MM.1S (cell line): ENCODE measurements around the gene NEDD8.

ENCODE experiments used
- DNase-seq: peaks from one replicate; pipeline ENCODE4 v3.0.0-alpha.2; 2015
- H2AFZ ChIP-seq: fragments of 300-600 bp; sonication (generic); 2 replicates; pipeline ENCODE4 v1.6.0; 2016; ENCODE audit warnings: antibody characterized with exemption, low read length
- H3F3A ChIP-seq: fragments of 300-600 bp; sonication (generic); 2 replicates; pipeline ENCODE4 v1.6.1; 2016; ENCODE audit warnings: mild to moderate bottlenecking, antibody characterized with exemption, low read length, moderate library complexity, mixed read lengths; ENCODE audit not compliant: insufficient read depth
- H3K27ac ChIP-seq: fragments of 300-600 bp; sonication (generic); 2 replicates; pipeline ENCODE4 v1.5.1; 2016; ENCODE audit warnings: mild to moderate bottlenecking, low read length
- H3K27me3 ChIP-seq: fragments of 300-600 bp; sonication (generic); replicated peaks from 2 replicates; pipeline ENCODE4 v1.6.0; 2016; ENCODE audit warnings: low read length; ENCODE audit not compliant: insufficient read depth
- H3K36me3 ChIP-seq: fragments of 300-600 bp; sonication (generic); replicated peaks from 2 replicates; pipeline ENCODE4 v1.6.1; 2016; ENCODE audit warnings: mild to moderate bottlenecking, low read length, mixed read lengths; ENCODE audit not compliant: insufficient read depth
- H3K4me1 ChIP-seq: fragments of 300-600 bp; sonication (generic); 2 replicates; pipeline ENCODE4 v1.6.1; 2016; ENCODE audit warnings: low read length, mixed read lengths
- H3K4me2 ChIP-seq: fragments of 300-600 bp; sonication (generic); 2 replicates; pipeline ENCODE4 v1.6.0; 2016; ENCODE audit warnings: low read depth, low read length
- H3K4me3 ChIP-seq: fragments of 300-600 bp; sonication (generic); 2 replicates; pipeline ENCODE4 v1.5.1; 2016; ENCODE audit warnings: low read length, mixed read lengths
- H3K79me2 ChIP-seq: fragments of 300-600 bp; sonication (generic); 2 replicates; pipeline ENCODE4 v1.6.1; 2016; ENCODE audit warnings: mixed run types, low read length, mixed read lengths
- H3K9ac ChIP-seq: fragments of 300-600 bp; sonication (generic); 2 replicates; pipeline ENCODE4 v1.6.1; 2016; ENCODE audit warnings: low read length, mixed read lengths
- H3K9me2 ChIP-seq: fragments of 300-600 bp; sonication (generic); replicated peaks from 2 replicates; pipeline ENCODE4 v1.6.1; 2016; ENCODE audit warnings: mild to moderate bottlenecking, low read length, mixed read lengths; ENCODE audit not compliant: insufficient read depth
- H3K9me3 ChIP-seq: fragments of 300-600 bp; sonication (generic); replicated peaks from 2 replicates; pipeline ENCODE4 v1.6.1; 2016; ENCODE audit warnings: mild to moderate bottlenecking, low read length, mixed read lengths; ENCODE audit not compliant: insufficient read depth
- H4K20me1 ChIP-seq: fragments of 300-600 bp; sonication (generic); 2 replicates; pipeline ENCODE4 v1.6.1; 2016; ENCODE audit warnings: mild to moderate bottlenecking, low read length, moderate library complexity, mixed read lengths; ENCODE audit not compliant: insufficient read depth
- EZH2 ChIP-seq: fragments of 300-600 bp; sonication (generic); optimal IDR thresholded peaks from 2 replicates; pipeline ENCODE3; 2017; ENCODE audit warnings: low read depth, mild to moderate bottlenecking, antibody characterized with exemption, low read length, mixed read lengths
- EZH2phosphoT487 ChIP-seq: fragments of 300-600 bp; sonication (generic); IDR thresholded peaks from 2 replicates; pipeline ENCODE4 v1.6.1; 2018; ENCODE audit warnings: antibody characterized with exemption, low read length
- TF ChIP-seq, protein P1 (sequence below): fragments of 300-600 bp; sonication (generic); IDR thresholded peaks from 2 replicates; pipeline ENCODE4 v1.5.1; 2016; ENCODE audit warnings: antibody characterized with exemption, low read length, mixed read lengths

Gene NEDD8

DNA sequence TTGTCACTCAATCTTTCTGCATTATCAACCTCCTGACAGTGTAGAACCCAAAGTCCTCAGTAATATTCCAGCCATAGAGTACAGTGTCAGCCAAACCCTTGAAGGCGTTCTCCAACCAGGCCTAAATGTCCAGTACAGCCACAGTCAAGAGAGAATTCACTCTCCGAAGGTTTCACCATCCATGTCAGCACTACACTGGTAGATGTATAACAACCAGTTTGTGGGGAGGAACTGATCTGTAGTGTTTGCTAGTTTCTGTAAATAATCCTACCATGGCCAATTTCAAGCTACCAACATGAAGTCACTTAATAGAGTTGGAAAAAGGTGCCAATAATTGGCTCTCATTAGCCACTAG, 15.8 kb downstream of the NEDD8 start:
- Histone ChIP-seq H3K36me3 (no peaks in the 10 kb centered on the region), H3F3A (peaks cover 25% of the 10 kb centered on the region), H3K79me2 (peaks cover 4% of the 10 kb centered on the region), H3K9me2 (no peaks in the 10 kb centered on the region), H3K4me1 (peaks cover 17% of the 10 kb centered on the region), H4K20me1 (no peaks in the 10 kb centered on the region), H3K27ac (no peak overlapping the region), H3K4me2 (peak overlapping the region; percentile 13; the same call in 1 of the 2 replicates), H3K9ac (no peak overlapping the region), H3K9me3 (no peaks in the 10 kb centered on the region), H3K27me3 (no peaks in the 10 kb centered on the region), H2AFZ (no peak overlapping the region), H3K4me3 (no peak overlapping the region)
- DNase-seq: no peak
- TF ChIP-seq EZH2phosphoT487: no peak
- TF ChIP-seq, protein P1, sequence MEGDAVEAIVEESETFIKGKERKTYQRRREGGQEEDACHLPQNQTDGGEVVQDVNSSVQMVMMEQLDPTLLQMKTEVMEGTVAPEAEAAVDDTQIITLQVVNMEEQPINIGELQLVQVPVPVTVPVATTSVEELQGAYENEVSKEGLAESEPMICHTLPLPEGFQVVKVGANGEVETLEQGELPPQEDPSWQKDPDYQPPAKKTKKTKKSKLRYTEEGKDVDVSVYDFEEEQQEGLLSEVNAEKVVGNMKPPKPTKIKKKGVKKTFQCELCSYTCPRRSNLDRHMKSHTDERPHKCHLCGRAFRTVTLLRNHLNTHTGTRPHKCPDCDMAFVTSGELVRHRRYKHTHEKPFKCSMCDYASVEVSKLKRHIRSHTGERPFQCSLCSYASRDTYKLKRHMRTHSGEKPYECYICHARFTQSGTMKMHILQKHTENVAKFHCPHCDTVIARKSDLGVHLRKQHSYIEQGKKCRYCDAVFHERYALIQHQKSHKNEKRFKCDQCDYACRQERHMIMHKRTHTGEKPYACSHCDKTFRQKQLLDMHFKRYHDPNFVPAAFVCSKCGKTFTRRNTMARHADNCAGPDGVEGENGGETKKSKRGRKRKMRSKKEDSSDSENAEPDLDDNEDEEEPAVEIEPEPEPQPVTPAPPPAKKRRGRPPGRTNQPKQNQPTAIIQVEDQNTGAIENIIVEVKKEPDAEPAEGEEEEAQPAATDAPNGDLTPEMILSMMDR: no peak
- no peak for TF ChIP-seq EZH2

DNA sequence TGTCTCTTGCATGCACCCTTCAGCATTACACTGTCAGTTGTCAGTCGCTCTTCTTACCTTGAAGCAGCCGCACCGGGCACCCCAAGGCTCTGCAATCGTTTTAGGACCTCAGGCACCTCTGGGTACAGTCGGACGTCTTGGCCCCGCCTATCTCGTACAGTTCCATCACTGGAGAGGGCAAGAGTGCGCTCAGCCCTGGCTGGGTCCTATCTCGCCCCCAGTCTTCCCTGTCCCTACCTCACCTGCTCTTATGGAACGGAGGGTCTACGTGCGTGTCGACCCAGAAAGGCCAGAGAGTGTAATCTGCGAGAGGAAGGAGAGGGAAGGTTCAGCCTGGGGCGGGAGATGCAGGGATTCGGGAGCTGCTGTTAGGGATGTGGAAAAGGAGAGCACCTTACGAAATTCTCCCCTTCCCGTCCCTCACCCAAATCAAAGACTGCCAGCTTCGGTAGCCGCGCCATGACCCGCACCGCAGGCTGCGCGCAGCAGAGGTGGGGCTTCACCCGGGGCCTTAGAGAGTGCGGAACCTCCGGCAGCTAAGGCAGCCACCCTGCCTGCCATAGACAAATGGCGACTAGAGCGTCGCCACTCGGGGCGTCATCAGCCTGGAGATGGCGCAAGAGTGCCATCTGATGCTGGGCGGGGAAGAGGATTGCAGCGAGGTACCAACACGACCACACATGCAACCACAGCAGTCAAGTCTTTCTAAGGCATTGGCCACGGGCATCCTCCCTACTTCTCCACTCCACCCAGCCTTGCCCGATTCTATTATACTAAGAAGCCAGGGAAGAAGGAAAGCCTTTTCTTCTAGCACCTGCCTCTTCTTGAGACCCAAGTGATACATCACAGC, 16.4 kb downstream of the NEDD8 start, which contains the start of gene MDP1:
MDP1 (minus strand) TSS at position 572 of the 850 bp plus-strand sequence; CDS start at position 461, 111 bp downstream.
- Histone ChIP-seq H3K4me1 (peaks cover 17% of the 10 kb centered on the region), H3K9me2 (no peaks in the 10 kb centered on the region), H3K9ac (peak within 1 kb of the TSS; percentile 85), H3K9me3 (no peaks in the 10 kb centered on the region), H3K36me3 (no peaks in the 10 kb centered on the region), H3K4me2 (peak within 1 kb of the TSS; percentile 45; the same call in 1 of the 2 replicates), H3K79me2 (peaks cover 6% of the 10 kb centered on the region), H2AFZ (peak within 1 kb of the TSS; percentile 63; the same call in 1 of the 2 replicates), H4K20me1 (no peaks in the 10 kb centered on the region), H3K27me3 (no peaks in the 10 kb centered on the region), H3K4me3 (peak within 1 kb of the TSS; percentile 87), H3F3A (peaks cover 25% of the 10 kb centered on the region), H3K27ac (peak within 1 kb of the TSS; percentile 86)
- DNase-seq: peak; percentile 85
- TF ChIP-seq EZH2: no peak
- TF ChIP-seq, protein P1: peak; percentile 58
- TF ChIP-seq EZH2phosphoT487: no peak

- H3K9ac ChIP-seq: peak overlapping the region; percentile 93; the same call in 1 of the 2 replicates
- H3K27me3 ChIP-seq: no peaks in the 10 kb centered on the region
- peak overlapping the region; percentile 97 for H3K27ac ChIP-seq
- H3K79me2 ChIP-seq: peaks cover 6% of the 10 kb centered on the region
- H2AFZ ChIP-seq: no peak overlapping the region
- peak overlapping the region; percentile 79 for H3K4me3 ChIP-seq
- TF ChIP-seq, protein P1: no peak; the same call in 1 of the 2 replicates
- TF ChIP-seq EZH2 (no peak), EZH2phosphoT487 (no peak)
- peak overlapping the region; percentile 67 for H3K4me2 ChIP-seq
- peaks cover 17% of the 10 kb centered on the region for H3K4me1 ChIP-seq
- H3K9me3 ChIP-seq: no peaks in the 10 kb centered on the region
- no peak for DNase-seq
- no peaks in the 10 kb centered on the region for H3K9me2 ChIP-seq
- H3F3A ChIP-seq: peaks cover 25% of the 10 kb centered on the region
- H4K20me1 ChIP-seq: no peaks in the 10 kb centered on the region
- H3K36me3 ChIP-seq: no peaks in the 10 kb centered on the region
Observed at GRCh38 chr14:24213866-24214662, 18.1 kb downstream of the NEDD8 start.
